ENCODE results near the gene EFNA4. TPM values are rescaled to one million over a fixed set of nuclear protein-coding genes. Genes with fewer than 3 reads are reported as not detected.

Gene EFNA4
- total RNA-seq, 1 donor from 2014 or later, result 6.0 TPM

GRCh38 chr1:155051342-155051776, 12.2 kb upstream of the EFNA4 start:
- intact Hi-C loops (cut with micrococcal nuclease), result loop anchor here (2.0 kb wide), 2 partner anchors 53 to 77 kb away; partner anchors contain the start of gene CKS1B

GRCh38 chr1:155051777-155052398, 11.7 kb upstream of the EFNA4 start:
- intact Hi-C loops (cut with micrococcal nuclease), result loop anchor here (1.0 to 2.0 kb wide), 3 partner anchors 9 to 77 kb away; partner anchors contain the start of gene CKS1B

GRCh38 chr1:155052439-155053395, 10.8 kb upstream of the EFNA4 start:
- intact Hi-C loops (cut with micrococcal nuclease), result loop anchor here (1.0 kb wide), 1 partner anchor 9 kb away; no protein-coding TSS in a partner anchor

- intact Hi-C loops (cut with micrococcal nuclease), result no loop called here
These were observed 9.9 kb upstream of the EFNA4 start for GRCh38 chr1:155053531-155054105.

GRCh38 chr1:155057104-155057503, 6.4 kb upstream of the EFNA4 start:
- intact Hi-C loops (cut with micrococcal nuclease), result no loop called here

GRCh38 chr1:155057788-155058211, 5.7 kb upstream of the EFNA4 start:
- intact Hi-C loops (cut with micrococcal nuclease), result no loop called here

GRCh38 chr1:155060736-155061135, 2.8 kb upstream of the EFNA4 start:
- intact Hi-C loops (cut with micrococcal nuclease), result loop anchor here (1.0 to 10.0 kb wide), 6 partner anchors 8 to 501 kb away; partner anchors contain the start of genes PBXIP1 and PMVK

- intact Hi-C loops (cut with micrococcal nuclease), result loop anchor here (1.0 to 10.0 kb wide), 6 partner anchors 9 to 502 kb away; partner anchors contain the start of genes PBXIP1 and PMVK
These were observed 2.0 kb upstream of the EFNA4 start for GRCh38 chr1:155061381-155062150.

- intact Hi-C loops (cut with micrococcal nuclease), result loop anchor here (5.0 to 10.0 kb wide), 3 partner anchors 105 to 397 kb away; partner anchors contain the start of genes PBXIP1 and PMVK
These were observed 1.3 kb upstream of the EFNA4 start for GRCh38 chr1:155062151-155062686.

GRCh38 chr1:155062702-155063411, 683 bp upstream of the EFNA4 start:
- intact Hi-C loops (cut with micrococcal nuclease), result loop anchor here (1.0 to 10.0 kb wide), 6 partner anchors 21 to 398 kb away; partner anchors contain the start of genes PBXIP1, PMVK, SLC50A1 and ZBTB7B

- intact Hi-C loops (cut with micrococcal nuclease), result loop anchor here (5.0 to 10.0 kb wide), 3 partner anchors 107 to 399 kb away; partner anchors contain the start of genes PBXIP1 and PMVK
These were observed 731 bp downstream of the EFNA4 start for GRCh38 chr1:155064111-155064831.

- intact Hi-C loops (cut with micrococcal nuclease), result loop anchor here (5.0 to 10.0 kb wide), 3 partner anchors 108 to 400 kb away; partner anchors contain the start of genes PBXIP1 and PMVK
These were observed 1.4 kb downstream of the EFNA4 start for GRCh38 chr1:155064832-155065429.

- intact Hi-C loops (cut with micrococcal nuclease), result loop anchor here (10.0 kb wide), 1 partner anchor 402 kb away; no protein-coding TSS in a partner anchor
These were observed 3.2 kb downstream of the EFNA4 start for GRCh38 chr1:155066777-155067176.

GRCh38 chr1:155068599-155068998, 5.1 kb downstream of the EFNA4 start:
- intact Hi-C loops (cut with micrococcal nuclease), result loop anchor here (10.0 kb wide), 1 partner anchor 404 kb away; no protein-coding TSS in a partner anchor

- intact Hi-C loops (cut with micrococcal nuclease), result loop anchor here (10.0 kb wide), 1 partner anchor 405 kb away; no protein-coding TSS in a partner anchor
These were observed 6.1 kb downstream of the EFNA4 start for GRCh38 chr1:155069551-155070157.

- intact Hi-C loops (cut with micrococcal nuclease), result no loop called here
These were observed 6.7 kb downstream of the EFNA4 start for GRCh38 chr1:155070158-155070621.

Data from T-helper 2 cell treated with Interferon-gamma antibody and Interleukin-4, amounts not matched to agents 100 ng/mL and 5 ng/mL, for 36 hours (primary cell).